ENCODE measurements around the gene NME1.
"Not testable (repeated sequence)": the region's sequence is repeated elsewhere in the genome, so short reads cannot be mapped to it uniquely, and the experiment has no call there.

NME1 gene

GRCh38 chr17:51144266-51145022, 8.9 kb upstream of the NME1 start:
- DNase-seq (ENCODE audit: low read depth in 2 of 2, low spot score in 1 of 2), result no peak

- no peak for DNase-seq (ENCODE audit: low read depth in 2 of 2, low spot score in 1 of 2)
Measured at GRCh38 chr17:51147650-51148049, 5.7 kb upstream of the NME1 start.

GRCh38 chr17:51149163-51149562, 4.2 kb upstream of the NME1 start:
- DNase-seq (ENCODE audit: low read depth in 2 of 2, low spot score in 1 of 2), result no peak

GRCh38 chr17:51150932-51151331, 2.4 kb upstream of the NME1 start:
- no peak for DNase-seq (ENCODE audit: low read depth in 2 of 2, low spot score in 1 of 2)

GRCh38 chr17:51152766-51153209, 571 bp upstream of the NME1 start:
- DNase-seq (ENCODE audit: low read depth in 2 of 2, low spot score in 1 of 2), result no peak

GRCh38 chr17:51154176-51154575, 817 bp downstream of the NME1 start:
- no peak for DNase-seq (ENCODE audit: low read depth in 2 of 2, low spot score in 1 of 2)

GRCh38 chr17:51155416-51155815, 2.1 kb downstream of the NME1 start:
- no peak for DNase-seq (ENCODE audit: low read depth in 2 of 2, low spot score in 1 of 2)

GRCh38 chr17:51159604-51160003, 6.2 kb downstream of the NME1 start:
- no peak for DNase-seq (ENCODE audit: low read depth in 2 of 2, low spot score in 1 of 2)

GRCh38 chr17:51161541-51161940, 8.2 kb downstream of the NME1 start:
- DNase-seq (ENCODE audit: low read depth in 2 of 2, low spot score in 1 of 2), result no peak

- no peak for DNase-seq (ENCODE audit: low read depth in 2 of 2, low spot score in 1 of 2)
Measured at GRCh38 chr17:51164911-51165679, 11.7 kb downstream of the NME1 start.

- no peak for DNase-seq (ENCODE audit: low read depth in 2 of 2, low spot score in 1 of 2)
Measured at GRCh38 chr17:51165680-51166197, 12.4 kb downstream of the NME1 start.

- peak; percentile 29 to 59 for DNase-seq (ENCODE audit: low read depth in 2 of 2, low spot score in 1 of 2)
Measured at GRCh38 chr17:51166198-51166986, 13.0 kb downstream of the NME1 start, which contains the start of gene NME2. Gene NME2, plus strand, starts transcription at chr17:51166411. Its CDS starts 420 bp downstream, at chr17:51166831.

GRCh38 chr17:51166987-51167931, 13.9 kb downstream of the NME1 start:
- DNase-seq (ENCODE audit: low read depth in 2 of 2, low spot score in 1 of 2), result peak; percentile 41 to 42

- no peak for DNase-seq (ENCODE audit: low read depth in 2 of 2, low spot score in 1 of 2)
Measured at GRCh38 chr17:51169340-51169739, 16.0 kb downstream of the NME1 start.

GRCh38 chr17:51170736-51171135, 17.4 kb downstream of the NME1 start:
- DNase-seq (ENCODE audit: low read depth in 2 of 2, low spot score in 1 of 2), result no peak

GRCh38 chr17:51172030-51172429, 18.7 kb downstream of the NME1 start:
- DNase-seq (ENCODE audit: low read depth in 2 of 2, low spot score in 1 of 2), result not testable (repeated sequence)

GRCh38 chr17:51180486-51180885, 27.1 kb downstream of the NME1 start:
- DNase-seq (ENCODE audit: low read depth in 2 of 2, low spot score in 1 of 2), result no peak

GRCh38 chr17:51184124-51184523, 30.8 kb downstream of the NME1 start:
- DNase-seq (ENCODE audit: low read depth in 2 of 2, low spot score in 1 of 2), result no peak

- no peak for DNase-seq (ENCODE audit: low read depth in 2 of 2, low spot score in 1 of 2)
Measured at GRCh38 chr17:51185763-51186332, 32.5 kb downstream of the NME1 start.

Measured in stimulated activated CD8-positive, alpha-beta memory T cell treated with anti-CD3 and anti-CD28 coated beads, Interleukin-4, amount 100 ng/mL, for 4 hours (primary cell).